Astrocyte of the cerebellum (primary cell): ENCODE measurements around the gene NSD2.

ENCODE experiments used
- DNase-seq: peaks from one replicate; pipeline ENCODE4 v3.0.0-alpha.2; 2011; ENCODE audit warnings: low read depth
- H3K4me3 ChIP-seq: 2 replicates; pipeline ENCODE4 v1.5.1; 2011; ENCODE audit warnings: mild to moderate bottlenecking, low read depth, low read length, moderate library complexity
- CTCF ChIP-seq: IDR thresholded peaks from 2 replicates; pipeline ENCODE4 v1.5.1; 2012; ENCODE audit warnings: low read length, low read depth, moderate library complexity, mild to moderate bottlenecking; ENCODE audit errors: missing control alignments
- in situ Hi-C: cut with HindIII; loops from 2 replicates; pipeline ENCODE4 v1.10.0; 2017; ENCODE audit warnings: low sequenced_read_pairs

Gene NSD2

GRCh38 chr4:1825326-1825725, 45.9 kb upstream of the NSD2 start:
- TF ChIP-seq CTCF, result no peak
- in situ Hi-C loops, result no loop called here
- DNase-seq, result no peak
- no peak overlapping the region for H3K4me3 ChIP-seq

- H3K4me3 ChIP-seq, result no peak overlapping the region
- in situ Hi-C loops, result no loop called here
- no peak for DNase-seq
- no peak for TF ChIP-seq CTCF
Measured at GRCh38 chr4:1826531-1827350, 44.5 kb upstream of the NSD2 start.

GRCh38 chr4:1830234-1830633, 41.0 kb upstream of the NSD2 start:
- in situ Hi-C loops, result no loop called here
- DNase-seq, result no peak
- no peak overlapping the region for H3K4me3 ChIP-seq
- no peak for TF ChIP-seq CTCF

- in situ Hi-C loops, result no loop called here
- TF ChIP-seq CTCF, result no peak
- H3K4me3 ChIP-seq, result no peak overlapping the region
- no peak for DNase-seq
Measured at GRCh38 chr4:1830642-1831228, 40.5 kb upstream of the NSD2 start.

GRCh38 chr4:1831331-1831730, 39.9 kb upstream of the NSD2 start:
- in situ Hi-C loops, result no loop called here
- TF ChIP-seq CTCF, result no peak
- no peak for DNase-seq
- H3K4me3 ChIP-seq, result no peak overlapping the region

- no peak for DNase-seq
- H3K4me3 ChIP-seq, result no peak overlapping the region
- no peak for TF ChIP-seq CTCF
- in situ Hi-C loops, result no loop called here
Measured at GRCh38 chr4:1832690-1833089, 38.5 kb upstream of the NSD2 start.
